ENCODE measurements around the gene ATP13A1. TPM values are rescaled to one million over a fixed set of nuclear protein-coding genes. Genes with fewer than 3 reads are reported as not detected.
A peak's percentile ranks its signal among the peaks of the same experiment; 100 is the strongest.

Gene ATP13A1
- total RNA-seq, 2 experiments from 2014 or later: 84.8 to 87.6 TPM

GRCh38 chr19:19635313-19635702 lies 28.2 kb downstream of the ATP13A1 start:
- DNase-seq (no peak), ATAC-seq (ENCODE audit: poor library complexity) (no peak)
- Histone ChIP-seq H3K27ac (ENCODE audit: low read depth in 1 of 2, low read length in 2 of 2) (peak overlapping the region in 1 of 2 donors; percentile 23), H3K36me3 (ENCODE audit: insufficient read depth, low read length) (peaks cover 82% of the 10 kb centered on the region), H3K9me3 (ENCODE audit: control insufficient read depth in 1 of 2, insufficient read depth in 1 of 2, low read length in 2 of 2) (no peaks in the 10 kb centered on the region), H3K4me3 (ENCODE audit: low read length) (no peak overlapping the region), H3K27me3 (ENCODE audit: control insufficient read depth in 1 of 2, insufficient read depth in 2 of 2, low read length in 2 of 2) (no peaks in the 10 kb centered on the region), H3K4me1 (ENCODE audit: insufficient read depth, low read length) (peaks cover 18% of the 10 kb centered on the region)
- Mint-ChIP-seq H3K4me3 (no peak overlapping the region), H3K27ac (peak overlapping the region; percentile 36), H3K9me3 (no peaks in the 10 kb centered on the region), H3K4me1 (ENCODE audit: low read depth) (peaks cover 5% of the 10 kb centered on the region), H3K27me3 (no peaks in the 10 kb centered on the region), H3K36me3 (ENCODE audit: low read depth) (peaks cover 82% of the 10 kb centered on the region)
- CTCF ChIA-PET: no interaction called here
- TF ChIP-seq CTCF (IDR thresholded peaks at IDR 0.05): no peak
- intact Hi-C loops (cut with DNase I, micrococcal nuclease): no loop called here
- POLR2A ChIA-PET: interaction anchor here (2.6 kb wide), 1 partner anchor 33 kb away, joined by 7 read pairs; no protein-coding TSS in a partner anchor

- no peaks in the 10 kb centered on the region for H3K9me3 Mint-ChIP-seq
Measured at GRCh38 chr19:19634516-19635312, 28.8 kb downstream of the ATP13A1 start.

More at GRCh38 chr19:19634516-19635312, 28.8 kb downstream of the ATP13A1 start:
- Mint-ChIP-seq H3K36me3 (ENCODE audit: low read depth) (peaks cover 77% of the 10 kb centered on the region), H3K4me1 (ENCODE audit: low read depth) (peaks cover 5% of the 10 kb centered on the region), H3K27me3 (no peaks in the 10 kb centered on the region), H3K27ac (peak overlapping the region; percentile 47), H3K4me3 (no peak overlapping the region)
- Histone ChIP-seq H3K9me3 (ENCODE audit: control insufficient read depth in 1 of 2, insufficient read depth in 1 of 2, low read length in 2 of 2) (no peaks in the 10 kb centered on the region), H3K27me3 (ENCODE audit: control insufficient read depth in 1 of 2, insufficient read depth in 2 of 2, low read length in 2 of 2) (no peaks in the 10 kb centered on the region), H3K36me3 (ENCODE audit: insufficient read depth, low read length) (peaks cover 81% of the 10 kb centered on the region), H3K4me3 (ENCODE audit: low read length) (no peak overlapping the region), H3K4me1 (ENCODE audit: insufficient read depth, low read length) (peaks cover 13% of the 10 kb centered on the region), H3K27ac (ENCODE audit: low read depth in 1 of 2, low read length in 2 of 2) (no peak overlapping the region)
- TF ChIP-seq CTCF (IDR thresholded peaks at IDR 0.05): no peak
- CTCF ChIA-PET: no interaction called here
- no peak for ATAC-seq (ENCODE audit: poor library complexity)
- POLR2A ChIA-PET: interaction anchor here (2.6 kb wide), 1 partner anchor 33 kb away, joined by 7 read pairs; no protein-coding TSS in a partner anchor
- DNase-seq: peak in 1 of 14 experiments; percentile 17
- intact Hi-C loops (cut with DNase I, micrococcal nuclease): no loop called here
